ENCODE results near the gene SLC1A3.

SLC1A3 gene

GRCh38 chr5:36599986-36600779 is 6.2 kb upstream of the SLC1A3 start:
- DNase-seq (ENCODE audit: low spot score) = no peak

- DNase-seq (ENCODE audit: low spot score) = no peak
Observed at GRCh38 chr5:36600917-36601527, 5.4 kb upstream of the SLC1A3 start.

GRCh38 chr5:36602704-36603321 is 3.6 kb upstream of the SLC1A3 start:
- DNase-seq (ENCODE audit: low spot score) = no peak

- DNase-seq (ENCODE audit: low spot score) = no peak
Observed at GRCh38 chr5:36605241-36605640, 1.2 kb upstream of the SLC1A3 start.

GRCh38 chr5:36606036-36606427 is 374 bp upstream of the SLC1A3 start:
- no peak for DNase-seq (ENCODE audit: low spot score)

GRCh38 chr5:36607114-36607571 is 737 bp downstream of the SLC1A3 start:
- DNase-seq (ENCODE audit: low spot score) = no peak

- DNase-seq (ENCODE audit: low spot score) = no peak
Observed at GRCh38 chr5:36607838-36608783, 1.7 kb downstream of the SLC1A3 start.

- no peak for DNase-seq (ENCODE audit: low spot score)
Observed at GRCh38 chr5:36610621-36611020, 4.2 kb downstream of the SLC1A3 start.

- DNase-seq (ENCODE audit: low spot score) = no peak
Observed at GRCh38 chr5:36611520-36612274, 5.3 kb downstream of the SLC1A3 start.

GRCh38 chr5:36613241-36613640 is 6.8 kb downstream of the SLC1A3 start:
- DNase-seq (ENCODE audit: low spot score) = no peak

GRCh38 chr5:36613771-36614656 is 7.6 kb downstream of the SLC1A3 start:
- no peak for DNase-seq (ENCODE audit: low spot score)

- DNase-seq (ENCODE audit: low spot score) = no peak
Observed at GRCh38 chr5:36614657-36615308, 8.4 kb downstream of the SLC1A3 start.

- DNase-seq (ENCODE audit: low spot score) = no peak
Observed at GRCh38 chr5:36619012-36619635, 12.7 kb downstream of the SLC1A3 start.

GRCh38 chr5:36621985-36622384 is 15.6 kb downstream of the SLC1A3 start:
- DNase-seq (ENCODE audit: low spot score) = no peak

- DNase-seq (ENCODE audit: low spot score) = no peak
Observed at GRCh38 chr5:36623832-36624231, 17.4 kb downstream of the SLC1A3 start.

- no peak for DNase-seq (ENCODE audit: low spot score)
Observed at GRCh38 chr5:36624277-36624676, 17.9 kb downstream of the SLC1A3 start.

GRCh38 chr5:36628695-36629094 is 22.3 kb downstream of the SLC1A3 start:
- no peak for DNase-seq (ENCODE audit: low spot score)

GRCh38 chr5:36629729-36630128 is 23.3 kb downstream of the SLC1A3 start:
- DNase-seq (ENCODE audit: low spot score) = no peak

Measured in germinal center (tissue), 1 donor.